Right lobe of liver (tissue), 6 donors: ENCODE results near the gene CSGALNACT2. TPM values are rescaled to one million over a fixed set of nuclear protein-coding genes. Genes with fewer than 3 reads are reported as not detected.

Experiments
- ATAC-seq, 4 donors: fragments of 200-7000 bp; cut with Tn5 transposase; one replicate each; pipeline ENCODE4 v1.9.1; 2020; ENCODE audit warnings: mild to moderate bottlenecking in 4 of 4, moderate library complexity in 4 of 4
- DNase-seq, 3 donors: peaks; one replicate each; pipeline ENCODE4 v3.0.0-alpha.2; 2020
- H3K27ac ChIP-seq, 3 donors: fragments of 200-600 bp; one replicate each; pipeline ENCODE4 v1.8.0; 2022
- H3K27me3 ChIP-seq, 2 donors: fragments of 200-600 bp; one replicate each; pipeline ENCODE4 v1.8.0; 2022
- H3K36me3 ChIP-seq, 4 donors: fragments of 200-600 bp; sonication (generic) in 1 of 4; one replicate each; pipeline versions ENCODE4 v1.5.1 to v1.8.0; 2017 to 2022; ENCODE audit warnings: control low read depth in 1 of 4
- H3K4me1 ChIP-seq, 4 donors: fragments of 200-600 bp; sonication (generic) in 1 of 4; one replicate each; pipeline versions ENCODE4 v1.5.1 to v1.8.0; 2017 to 2022; ENCODE audit warnings: control low read depth in 1 of 4
- H3K4me3 ChIP-seq, 3 donors: fragments of 200-600 bp; one replicate each; pipeline ENCODE4 v1.8.0; 2022
- H3K9me3 ChIP-seq, 4 donors: fragments of 200-600 bp; sonication (generic) in 1 of 4; one replicate each; pipeline versions ENCODE4 v1.5.1 to v1.8.0; 2017 to 2022; ENCODE audit warnings: control low read depth in 1 of 4
- CTCF ChIP-seq, 4 donors: fragments of 200-600 bp in 3 of 4; fragments of 450-650 bp in 1 of 4; IDR thresholded peaks; one replicate each; pipeline versions ENCODE4 v1.5.1 to v1.8.0; 2016 to 2022; ENCODE audit warnings: antibody characterized with exemption in 4 of 4, mild to moderate bottlenecking in 2 of 4
- POLR2A ChIP-seq: fragments of 450-650 bp; IDR thresholded peaks from one replicate; pipeline ENCODE4 v1.6.1; 2017; ENCODE audit warnings: antibody characterized with exemption, mild to moderate bottlenecking
- WGBS: methylation state at CpG from one replicate; pipeline ENCODE4 v1.1.6; 2018; ENCODE audit warnings: low coverage, low lambda C conversion rate; ENCODE audit not compliant: insufficient coverage; ENCODE audit errors: missing lambda C conversion rate; 5-methylcytosine and 5-hydroxymethylcytosine counted together
- intact Hi-C, 2 donors: fragments of 100-400 bp; cut with DNase I; formaldehyde crosslinking; loops; one replicate each; pipeline versions ENCODE4 v1.11.2 to v1.14.1; 2022
- total RNA-seq, 6 experiments: library from RNA; depleted of rRNA in 2 of 6; stranded (reverse); fragments of >200 nt in 2 of 6; fragmentation: NEBNext Ultra II Directional in 3 of 6; extraction: Animal tissue kit (Norgen Biotek cat#: 25700) in 3 of 6; gene quantifications; one replicate each; pipeline versions ENCODE4 v1.1.0 to v1.2.4, GENCODE V29; 2016 to 2023
- donor health status: DM: no; HTN: yes; CAD: no.
- donor health status: DM: no; HTN: no; CAD: no.
- donor health status: DM: no; HTN: no; CAD: no.
- donor health status: DM: no; HTN: yes; CAD: no.
- donor health status: DM: no; HTN: yes; CAD: no.

The CSGALNACT2 gene
- total RNA-seq, 6 experiments from 2014 or later, result 5.4 to 11.1 (median 8.3) TPM

- DNase-seq, result peak in 1 of 3 donors; percentile 29
- intact Hi-C loops, result no loop called here
- Histone ChIP-seq H3K36me3 (no peaks in the 10 kb centered on the region), H3K27ac (no peak overlapping the region), H3K9me3 (no peaks in the 10 kb centered on the region), H3K27me3 (no peaks in the 10 kb centered on the region), H3K4me1 (no peaks in the 10 kb centered on the region), H3K4me3 (no peak overlapping the region)
- ATAC-seq, result no peak
- no peak for TF ChIP-seq CTCF (IDR thresholded peaks at IDR 0.05)
- TF ChIP-seq POLR2A, result no peak
- WGBS, result no CpG with 5 or more reads among the region's 7 CpGs
Measured at GRCh38 chr10:43209074-43209455, 70.8 kb downstream of the CSGALNACT2 start.

GRCh38 chr10:43209651-43210141 is 71.5 kb downstream of the CSGALNACT2 start:
- Histone ChIP-seq H3K4me3 (no peak overlapping the region), H3K36me3 (no peaks in the 10 kb centered on the region), H3K4me1 (no peaks in the 10 kb centered on the region), H3K27me3 (no peaks in the 10 kb centered on the region), H3K27ac (no peak overlapping the region), H3K9me3 (no peaks in the 10 kb centered on the region)
- DNase-seq, result peak; percentile 14 to 37 (median 31)
- intact Hi-C loops, result no loop called here
- TF ChIP-seq CTCF (IDR thresholded peaks at IDR 0.05), result no peak
- no peak for TF ChIP-seq POLR2A
- ATAC-seq, result no peak
- 100% methylated on average over 1 of the region's 5 CpGs for WGBS

- H3K4me1 ChIP-seq, result no peaks in the 10 kb centered on the region
- DNase-seq (peak in 1 of 3 donors; percentile 43), ATAC-seq (peak in 1 of 4 donors; percentile 31)
- H3K27me3 ChIP-seq, result no peaks in the 10 kb centered on the region
- no CpG with 5 or more reads among the region's 6 CpGs for WGBS
- intact Hi-C loops, result no loop called here
- H3K36me3 ChIP-seq, result no peaks in the 10 kb centered on the region
- H3K9me3 ChIP-seq, result no peaks in the 10 kb centered on the region
- H3K27ac ChIP-seq, result no peak overlapping the region
- TF ChIP-seq CTCF (IDR thresholded peaks at IDR 0.05), result no peak
- TF ChIP-seq POLR2A, result no peak
- no peak overlapping the region for H3K4me3 ChIP-seq
Measured at GRCh38 chr10:43210556-43210955, 72.3 kb downstream of the CSGALNACT2 start.

- ATAC-seq (no peak), DNase-seq (peak in 2 of 3 donors; percentile 9 to 34)
- TF ChIP-seq CTCF (IDR thresholded peaks at IDR 0.05) (no peak), POLR2A (no peak)
- WGBS, result 100% methylated on average over 1 of the region's 6 CpGs
- Histone ChIP-seq H3K9me3 (no peaks in the 10 kb centered on the region), H3K4me1 (no peaks in the 10 kb centered on the region), H3K36me3 (no peaks in the 10 kb centered on the region), H3K27me3 (no peaks in the 10 kb centered on the region), H3K27ac (no peak overlapping the region), H3K4me3 (no peak overlapping the region)
- intact Hi-C loops, result no loop called here
Measured at GRCh38 chr10:43211030-43211429, 72.8 kb downstream of the CSGALNACT2 start.
